ENCODE results near the gene SKI.

SKI gene

DNA sequence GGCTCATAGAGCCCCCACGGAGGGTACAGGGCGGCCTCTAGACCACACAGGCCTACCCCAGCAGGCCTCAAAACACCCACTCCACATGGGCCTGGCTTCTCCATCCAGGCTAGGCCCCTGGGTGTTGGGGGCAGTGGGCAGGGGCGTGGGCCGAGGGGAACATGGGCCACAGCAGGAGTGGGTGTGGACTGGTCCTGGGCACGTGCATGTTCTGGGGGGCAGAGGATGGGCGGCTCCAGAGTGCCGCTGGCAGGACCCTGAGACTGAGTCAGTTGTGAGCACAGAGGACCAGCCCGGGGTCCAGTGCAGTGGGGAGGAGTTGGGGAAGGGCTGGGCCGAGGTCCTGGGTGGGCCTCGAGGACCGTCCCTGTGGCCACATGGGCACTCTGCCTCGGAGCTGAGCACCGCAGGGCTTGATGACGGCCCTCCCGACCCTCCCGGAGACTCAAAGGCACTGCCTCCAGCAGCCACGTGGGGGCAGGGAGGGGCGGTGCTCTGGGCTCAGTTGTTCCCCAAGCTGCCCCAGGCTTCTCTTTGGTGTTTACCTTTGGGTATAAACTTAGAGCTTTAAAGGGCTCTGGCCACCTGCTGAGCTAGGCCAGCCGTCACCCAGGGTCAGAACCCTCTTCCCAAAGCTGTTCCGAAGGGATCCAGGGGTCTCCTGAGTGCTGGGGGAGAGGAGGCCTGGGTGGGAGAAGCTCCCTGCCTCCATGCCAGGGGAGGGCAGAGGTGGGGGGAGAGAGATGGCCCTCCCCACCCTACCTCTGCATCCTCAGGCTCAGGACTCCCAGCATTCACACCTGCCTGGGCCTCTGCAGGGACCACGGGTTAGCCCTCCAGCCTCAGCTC lies 83.3 kb downstream of the SKI start:
- peak; percentile 65 for DNase-seq

GRCh38 chr1:2312160-2312514 lies 84.0 kb downstream of the SKI start:
- no peak for DNase-seq

GRCh38 chr1:2312515-2313301 lies 84.6 kb downstream of the SKI start:
- no peak for DNase-seq

DNA sequence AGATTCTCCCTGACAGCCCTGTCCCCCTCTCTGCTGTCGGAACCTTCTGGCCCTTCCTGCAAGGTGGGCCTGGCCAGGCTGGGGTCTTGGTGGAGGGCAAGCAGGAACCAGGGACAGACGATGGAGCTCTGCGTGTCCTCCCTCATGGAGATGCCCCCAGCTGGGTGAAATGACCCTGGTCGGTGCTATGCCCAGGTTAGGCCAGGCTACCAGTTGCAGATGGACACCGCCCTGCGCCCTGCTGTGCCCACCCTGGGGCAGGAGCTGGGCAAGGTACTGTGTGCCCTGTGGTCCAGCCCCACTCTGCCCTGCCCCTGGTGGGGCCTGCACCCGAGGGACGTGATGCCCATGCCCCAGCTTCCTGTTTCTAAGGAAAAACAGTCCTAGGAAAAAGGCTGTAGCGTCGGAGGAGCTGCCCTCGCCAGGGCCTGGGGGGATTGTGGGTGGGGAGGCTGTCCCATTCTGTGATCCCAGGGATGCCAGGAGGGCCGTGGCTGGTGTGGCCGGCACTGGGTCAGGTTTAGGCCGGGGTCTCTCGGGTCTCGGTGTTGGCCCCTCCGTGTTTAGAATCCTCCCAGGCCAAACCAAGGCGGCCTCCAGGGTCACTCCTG lies 85.6 kb downstream of the SKI start:
- DNase-seq: no peak

- peak; percentile 82 for DNase-seq
These were observed 86.2 kb downstream of the SKI start for GRCh38 chr1:2314273-2314802.

- DNase-seq: peak; percentile 80
These were observed 86.9 kb downstream of the SKI start for GRCh38 chr1:2314803-2315673.

DNA sequence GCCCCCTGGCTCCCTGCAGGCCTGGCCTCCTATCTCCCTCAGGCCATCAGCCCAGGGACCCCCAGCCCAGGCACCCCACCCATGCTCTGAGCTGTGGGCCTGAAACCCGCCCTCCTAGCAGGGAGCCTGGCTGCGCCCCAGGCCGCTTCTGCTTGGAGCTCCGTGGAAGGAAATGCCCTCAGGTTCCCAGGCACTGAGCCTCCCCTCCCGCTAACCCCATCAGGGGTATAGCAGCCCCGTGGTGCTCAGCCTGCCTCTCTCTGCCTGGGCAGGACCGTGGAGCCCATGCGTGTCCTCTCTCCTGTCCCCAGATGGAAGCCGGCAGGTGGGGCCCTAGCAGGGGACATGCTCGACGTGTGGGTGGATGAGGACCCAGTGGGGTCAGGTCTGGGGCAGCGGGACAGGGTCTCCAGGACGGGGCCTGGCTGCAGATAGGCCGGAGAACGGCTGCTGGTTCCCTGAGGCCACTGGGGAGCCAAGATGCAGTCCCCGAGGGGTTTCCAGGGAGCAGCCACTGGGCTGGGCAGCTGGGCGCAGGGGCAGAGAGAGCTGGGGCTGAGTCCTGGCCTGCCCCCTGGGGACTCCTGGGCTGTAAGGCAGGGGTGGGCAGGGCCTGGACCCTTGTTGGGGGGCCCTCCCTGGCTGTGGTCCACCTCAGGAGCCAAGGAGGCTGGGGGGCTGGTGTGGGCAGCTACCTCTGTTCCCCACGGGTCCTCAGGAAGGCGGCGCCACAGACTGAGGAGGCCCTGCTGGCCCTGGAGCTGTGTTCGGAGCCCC lies 87.7 kb downstream of the SKI start:
- no peak for DNase-seq

GRCh38 chr1:2316451-2316961 lies 88.4 kb downstream of the SKI start:
- DNase-seq: no peak

DNA sequence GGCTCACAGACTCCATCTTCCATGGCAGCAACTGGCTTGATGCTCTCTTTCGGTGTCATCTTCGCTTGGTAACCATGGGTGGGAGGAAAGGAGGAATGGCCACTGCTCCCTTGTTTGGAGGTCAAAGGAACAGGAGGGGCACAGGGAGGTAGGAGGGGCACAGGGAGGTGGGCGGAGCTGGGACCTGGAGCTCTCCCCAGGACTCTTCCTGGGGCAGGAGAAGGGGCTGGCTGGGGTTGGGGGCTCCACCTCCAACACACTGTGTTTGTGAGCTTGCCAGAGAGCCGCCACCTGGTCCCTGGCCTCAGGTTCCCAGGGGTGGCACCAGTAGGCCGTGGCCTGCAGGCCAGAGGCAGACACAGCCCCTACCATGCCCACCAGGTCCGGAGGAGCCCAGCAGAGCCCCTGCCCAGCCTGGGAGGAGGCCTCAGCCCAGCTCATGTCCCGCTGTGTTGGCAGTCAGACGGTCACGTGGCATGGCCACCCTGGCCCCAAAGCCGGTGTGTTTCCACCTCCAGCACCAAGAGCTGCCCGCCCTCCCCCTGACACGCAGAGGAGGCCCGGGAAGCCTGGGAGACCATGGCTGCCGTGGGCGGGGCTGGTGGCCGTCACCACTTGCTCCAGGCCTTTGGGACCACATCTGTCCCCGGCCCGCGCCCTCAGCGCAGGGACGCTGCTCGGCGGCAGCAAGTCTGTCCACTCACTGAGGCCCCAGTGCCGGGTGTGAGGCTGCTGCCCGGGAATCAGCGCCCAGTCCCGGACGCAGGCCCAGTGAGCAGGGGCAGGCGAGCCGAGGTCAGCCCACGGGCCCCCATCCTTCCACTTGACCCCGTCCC lies 89.3 kb downstream of the SKI start:
- DNase-seq: no peak

GRCh38 chr1:2318314-2319278 lies 90.5 kb downstream of the SKI start:
- DNase-seq: no peak

- DNase-seq: no peak
These were observed 91.2 kb downstream of the SKI start for GRCh38 chr1:2319291-2319690.

DNA sequence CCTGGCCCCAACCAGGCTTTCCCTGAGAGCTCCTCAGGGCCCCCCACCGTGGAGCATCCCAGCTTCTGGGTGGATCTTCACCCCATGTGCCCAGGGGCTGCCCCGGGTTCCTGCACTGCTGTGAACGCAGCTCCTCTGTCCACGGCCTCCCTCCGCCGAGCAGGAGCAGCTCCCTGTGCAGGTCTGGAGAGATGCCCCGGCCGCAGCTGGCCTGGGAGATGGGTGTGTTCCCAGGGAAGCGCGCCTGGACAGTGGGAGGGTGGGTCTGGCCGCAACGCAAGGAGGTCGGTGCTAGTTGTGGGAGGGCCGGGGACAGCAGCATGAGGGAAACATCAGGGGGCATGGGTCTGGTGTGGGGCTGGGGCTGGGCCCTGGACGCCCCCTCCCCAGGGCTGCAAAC lies 91.9 kb downstream of the SKI start:
- DNase-seq: no peak

- no peak for DNase-seq
These were observed 92.9 kb downstream of the SKI start for GRCh38 chr1:2320760-2321667.

DNA sequence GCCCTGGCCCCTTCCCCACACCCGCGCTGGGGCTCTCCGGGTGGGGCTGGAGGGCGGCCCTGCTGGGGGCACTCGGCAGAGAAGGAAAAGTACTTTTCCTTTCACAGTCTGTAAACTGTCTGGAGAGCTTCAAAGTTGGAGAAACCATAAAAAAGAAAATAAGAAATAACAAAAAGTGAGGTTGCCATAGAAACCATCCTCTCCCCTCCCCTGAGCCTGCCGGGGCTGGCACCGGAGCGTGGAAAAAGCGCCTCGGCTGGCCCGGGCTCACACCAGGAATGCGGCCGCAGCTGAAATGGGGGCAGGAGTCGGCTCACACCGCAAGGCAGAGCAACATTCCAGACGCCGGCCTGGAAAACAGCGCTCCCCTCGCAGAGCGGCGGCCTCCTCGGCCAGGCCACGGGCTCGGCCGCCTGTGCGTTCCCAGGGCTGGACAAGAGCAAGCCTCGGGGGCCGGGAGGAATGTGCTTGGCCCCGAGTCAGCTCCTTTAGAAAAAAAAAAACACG lies 94.0 kb downstream of the SKI start:
- peak; percentile 89 for DNase-seq

DNA sequence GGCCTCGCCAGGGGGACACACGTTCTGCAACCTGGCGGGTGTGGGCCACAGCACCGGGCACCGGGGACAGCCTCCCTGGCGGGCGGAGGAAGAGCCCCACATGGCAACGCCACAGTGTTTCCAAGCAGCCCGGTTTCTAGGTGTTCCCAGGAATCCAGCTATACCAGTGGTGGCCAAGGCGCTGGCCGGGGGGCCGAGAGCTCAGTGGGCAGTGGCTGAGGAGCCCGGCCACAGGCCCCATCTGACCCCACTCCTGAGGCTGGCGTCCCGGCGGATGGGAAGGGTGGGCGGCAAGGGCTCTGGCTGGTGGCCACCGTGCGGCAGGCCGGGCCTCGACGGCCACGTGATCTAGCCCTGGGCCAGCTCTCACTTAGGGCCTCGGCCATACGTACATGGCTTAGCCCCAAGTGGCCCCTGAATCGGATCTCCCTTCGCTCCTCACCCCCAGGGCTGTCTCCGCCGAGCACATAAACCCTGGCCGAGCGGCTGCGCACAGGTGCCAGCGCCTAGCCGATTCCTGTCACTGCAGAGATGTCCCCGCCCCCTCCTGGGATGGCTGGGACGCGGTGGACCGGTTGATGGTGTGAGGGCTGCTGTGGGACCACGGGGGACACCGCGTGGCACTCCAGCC lies 94.6 kb downstream of the SKI start:
- DNase-seq: no peak

DNA sequence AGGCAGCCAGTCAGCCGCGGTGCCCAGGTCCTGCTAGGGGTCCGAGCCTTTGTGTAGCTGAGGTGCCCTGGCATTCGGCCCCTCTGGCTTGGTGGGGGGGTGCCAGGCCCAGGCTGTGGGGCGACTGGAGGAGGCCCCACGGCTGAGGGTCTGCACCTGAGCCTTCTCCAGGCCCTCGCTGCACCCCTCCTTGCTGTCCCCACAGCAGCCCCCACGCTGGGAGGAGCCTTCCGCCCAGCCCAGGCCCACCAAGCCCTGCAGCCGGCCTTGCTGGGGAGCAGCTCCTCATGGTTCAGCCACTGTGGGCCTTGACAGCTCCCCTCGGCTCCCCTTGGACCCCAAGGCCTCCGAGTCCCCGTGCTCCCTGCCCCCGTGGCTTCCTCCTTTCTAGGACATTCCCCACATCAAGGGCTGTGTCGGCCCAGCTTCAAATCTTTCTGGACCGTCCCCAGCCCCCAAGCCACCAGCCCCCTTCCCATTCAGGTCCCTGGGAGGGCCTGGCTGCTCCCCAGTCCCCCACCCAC lies 95.4 kb downstream of the SKI start:
- no peak for DNase-seq
